Tibial nerve (tissue), 4 donors: ENCODE measurements around the gene SFMBT1. TPM values are rescaled to one million over a fixed set of nuclear protein-coding genes. Genes with fewer than 3 reads are reported as not detected.

ENCODE experiments used
- DNase-seq, 2 donors: peaks; one replicate each; pipeline ENCODE4 v3.0.0-alpha.2; 2019; ENCODE audit warnings: low spot score in 2 of 2
- H3K27ac ChIP-seq, 4 donors: fragments of 200-600 bp; sonication (generic) in 3 of 4; one replicate each; pipeline ENCODE4 v1.5.1; 2017 to 2019; ENCODE audit warnings: mild to moderate bottlenecking in 1 of 4
- H3K27me3 ChIP-seq, 2 donors: fragments of 200-600 bp; sonication (generic) in 1 of 2; one replicate each; pipeline versions ENCODE4 v1.5.1 to v1.6.0; 2017 to 2019
- H3K36me3 ChIP-seq, 3 donors: fragments of 200-600 bp; sonication (generic); one replicate each; pipeline ENCODE4 v1.5.1; 2018 to 2019
- H3K4me1 ChIP-seq, 4 donors: fragments of 200-600 bp; sonication (generic) in 3 of 4; one replicate each; pipeline ENCODE4 v1.5.1; 2017 to 2019
- H3K4me3 ChIP-seq, 4 donors: fragments of 200-600 bp; sonication (generic) in 3 of 4; one replicate each; pipeline ENCODE4 v1.5.1; 2017 to 2019; ENCODE audit warnings: mild to moderate bottlenecking in 1 of 4, moderate library complexity in 1 of 4
- H3K9me3 ChIP-seq, 4 donors: fragments of 200-600 bp; sonication (generic) in 3 of 4; one replicate each; pipeline ENCODE4 v1.5.1; 2017 to 2019
- EP300 ChIP-seq, 2 donors: sonication (generic); formaldehyde crosslinking; IDR thresholded peaks; one replicate each; pipeline ENCODE4 v1.6.1; 2017; ENCODE audit warnings: antibody characterized with exemption in 2 of 2, mild to moderate bottlenecking in 1 of 2
- POLR2A ChIP-seq, 2 donors: fragments of 450-650 bp; IDR thresholded peaks; one replicate each; pipeline ENCODE4 v1.6.1; 2017; ENCODE audit warnings: antibody characterized with exemption in 2 of 2, mild to moderate bottlenecking in 2 of 2, moderate library complexity in 2 of 2
- WGBS, 2 donors: methylation state at CpG; one replicate each; pipeline ENCODE4 v1.1.5; 2018; 5-methylcytosine and 5-hydroxymethylcytosine counted together
- total RNA-seq, 4 donors: library from RNA; depleted of rRNA; stranded (reverse); fragments of >200 nt; gene quantifications; one replicate each; pipeline ENCODE4 v1.1.0, GENCODE V29; 2016
- TF ChIP-seq, protein P1 (sequence below), 5 experiments: fragments of 200-600 bp in 3 of 5; fragments of 450-650 bp in 2 of 5; sonication (generic) in 3 of 5; IDR thresholded peaks; one replicate each; pipeline ENCODE4 v1.5.1; 2016 to 2019; ENCODE audit warnings: antibody characterized with exemption in 5 of 5, mild to moderate bottlenecking in 3 of 5, moderate library complexity in 2 of 5

SFMBT1 gene
- total RNA-seq, 4 donors from 2014 or later: 15.5 to 31.2 (median 18.2) TPM

GRCh38 chr3:52856666-52857065 is 189.2 kb downstream of the SFMBT1 start:
- TF ChIP-seq EP300 (IDR thresholded peaks at IDR 0.05) (no peak), POLR2A (IDR thresholded peaks at IDR 0.05) (no peak)
- TF ChIP-seq, protein P1, sequence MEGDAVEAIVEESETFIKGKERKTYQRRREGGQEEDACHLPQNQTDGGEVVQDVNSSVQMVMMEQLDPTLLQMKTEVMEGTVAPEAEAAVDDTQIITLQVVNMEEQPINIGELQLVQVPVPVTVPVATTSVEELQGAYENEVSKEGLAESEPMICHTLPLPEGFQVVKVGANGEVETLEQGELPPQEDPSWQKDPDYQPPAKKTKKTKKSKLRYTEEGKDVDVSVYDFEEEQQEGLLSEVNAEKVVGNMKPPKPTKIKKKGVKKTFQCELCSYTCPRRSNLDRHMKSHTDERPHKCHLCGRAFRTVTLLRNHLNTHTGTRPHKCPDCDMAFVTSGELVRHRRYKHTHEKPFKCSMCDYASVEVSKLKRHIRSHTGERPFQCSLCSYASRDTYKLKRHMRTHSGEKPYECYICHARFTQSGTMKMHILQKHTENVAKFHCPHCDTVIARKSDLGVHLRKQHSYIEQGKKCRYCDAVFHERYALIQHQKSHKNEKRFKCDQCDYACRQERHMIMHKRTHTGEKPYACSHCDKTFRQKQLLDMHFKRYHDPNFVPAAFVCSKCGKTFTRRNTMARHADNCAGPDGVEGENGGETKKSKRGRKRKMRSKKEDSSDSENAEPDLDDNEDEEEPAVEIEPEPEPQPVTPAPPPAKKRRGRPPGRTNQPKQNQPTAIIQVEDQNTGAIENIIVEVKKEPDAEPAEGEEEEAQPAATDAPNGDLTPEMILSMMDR (IDR thresholded peaks at IDR 0.05): no peak
- Histone ChIP-seq H3K4me3 (no peak overlapping the region), H3K27ac (no peak overlapping the region), H3K4me1 (no peaks in the 10 kb centered on the region), H3K9me3 (no peaks in the 10 kb centered on the region), H3K27me3 (no peaks in the 10 kb centered on the region), H3K36me3 (peaks cover 0 to 69% (median 5%) of the 10 kb centered on the region in 3 donors)
- WGBS, 2 donors: 90 to 91% methylated on average over 5 of the region's 5 CpGs
- DNase-seq: no peak

DNA sequence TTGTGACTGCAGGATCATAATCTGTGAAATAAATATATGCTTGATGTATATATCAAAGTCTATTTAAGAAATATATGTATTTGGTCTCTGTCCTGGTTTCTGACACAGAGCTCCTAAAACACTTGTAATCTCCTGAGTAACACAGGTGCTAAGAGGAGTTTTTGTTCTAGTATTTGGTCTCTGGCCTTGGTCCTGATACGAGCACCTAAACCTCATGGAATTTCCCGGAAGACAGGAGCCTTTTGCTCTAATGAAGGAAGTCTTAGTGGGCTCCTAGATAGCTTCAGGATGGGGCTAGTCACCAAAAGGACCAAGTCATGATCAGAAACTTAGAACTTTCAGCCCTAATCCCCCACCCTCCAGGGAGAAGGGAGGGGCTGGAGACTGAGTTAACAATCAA is 191.9 kb downstream of the SFMBT1 start:
- TF ChIP-seq, protein P1 (IDR thresholded peaks at IDR 0.05): no peak
- TF ChIP-seq POLR2A (IDR thresholded peaks at IDR 0.05): no peak
- TF ChIP-seq EP300 (IDR thresholded peaks at IDR 0.05): no peak
- peaks cover 0 to 85% (median 5%) of the 10 kb centered on the region in 3 donors for H3K36me3 ChIP-seq
- WGBS, 2 donors: 96 to 97% methylated on average over 2 of the region's 2 CpGs
- H3K27ac ChIP-seq: no peak overlapping the region
- no peak overlapping the region for H3K4me3 ChIP-seq
- no peaks in the 10 kb centered on the region for H3K4me1 ChIP-seq
- no peaks in the 10 kb centered on the region for H3K27me3 ChIP-seq
- H3K9me3 ChIP-seq: no peaks in the 10 kb centered on the region
- no peak for DNase-seq

Other genes starting within 250 kb of the SFMBT1 start
- gene ITIH4, start 215.4 kb downstream of the SFMBT1 start, total RNA-seq: 10 to 100 TPM in 2 of 4 donors, 1 to 10 TPM in 2; 5.4 to 24.9 (median 10.1) TPM
- 10 to 100 TPM; 38.5 to 77.9 (median 64.9) TPM for gene MUSTN1, start 211.1 kb downstream of the SFMBT1 start, total RNA-seq
- gene STIMATE, start 148.5 kb downstream of the SFMBT1 start, total RNA-seq: 10 to 100 TPM; 35.4 to 82.3 (median 46.0) TPM
- 10 to 100 TPM; 12.0 to 18.6 (median 14.6) TPM for gene RFT1, start 84.4 kb upstream of the SFMBT1 start, total RNA-seq
- gene PRKCD, start 115.1 kb upstream of the SFMBT1 start, total RNA-seq: 10 to 100 TPM; 13.5 to 30.6 (median 19.9) TPM
- gene TKT, start 209.9 kb upstream of the SFMBT1 start, total RNA-seq: 100 to 1,000 TPM; 156 to 224 (median 208) TPM